GM21619 (cell line): ENCODE results near the gene NDRG3.
"Not testable (repeated sequence)": the region's sequence is repeated elsewhere in the genome, so short reads cannot be mapped to it uniquely, and the experiment has no call there.

Experiments used
- ATAC-seq: cut with Tn5 transposase; IDR thresholded peaks from one replicate; pipeline ENCODE4 v1.9.1; 2021; ENCODE audit not compliant: unreplicated experiment

NDRG3 gene

GRCh38 chr20:36695467-36695866 is 50.4 kb downstream of the NDRG3 start:
- ATAC-seq, result not testable (repeated sequence)

GRCh38 chr20:36688630-36689029 is 57.3 kb downstream of the NDRG3 start:
- no peak for ATAC-seq

DNA sequence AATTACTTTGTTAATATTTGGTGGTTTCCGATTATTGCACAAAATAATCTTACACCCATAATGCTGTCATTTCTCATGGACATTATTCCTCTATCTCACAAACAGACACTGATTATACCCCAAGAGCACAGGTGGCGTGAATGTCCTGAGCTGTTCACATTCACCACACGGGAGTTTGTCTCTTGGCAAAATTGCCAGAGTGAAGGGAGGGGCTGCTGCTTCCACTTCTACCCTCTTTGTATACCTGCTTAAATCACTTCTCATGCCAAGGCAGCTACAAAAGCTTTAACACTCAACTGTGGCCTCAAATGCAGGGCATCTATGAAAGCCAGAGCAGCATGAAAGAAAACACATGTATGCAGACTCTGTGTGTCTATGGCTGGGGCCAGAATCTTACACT is 58.0 kb downstream of the NDRG3 start:
- ATAC-seq, result no peak

- no peak for ATAC-seq
Observed at GRCh38 chr20:36686944-36687343, 58.9 kb downstream of the NDRG3 start.

- ATAC-seq, result no peak
Observed at GRCh38 chr20:36686504-36686903, 59.4 kb downstream of the NDRG3 start.

DNA sequence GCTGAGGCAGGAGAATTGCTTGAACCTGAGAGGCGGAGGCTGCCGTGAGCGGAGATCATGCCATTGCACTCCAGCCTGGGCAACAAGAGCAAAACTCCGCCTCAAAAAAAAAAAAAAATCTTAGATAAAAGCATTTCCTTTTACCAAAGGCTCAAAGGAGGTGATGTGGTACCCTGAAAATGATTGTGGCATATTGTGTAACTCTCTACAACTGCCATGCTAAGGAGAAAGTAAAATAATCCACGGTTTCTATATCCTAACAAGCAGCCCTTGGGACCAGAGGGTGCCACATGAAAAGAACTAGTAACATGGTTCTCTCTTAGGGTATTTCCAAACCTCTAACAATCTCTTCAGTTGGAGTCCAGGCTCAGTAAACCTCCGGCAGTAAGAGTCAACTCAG is 61.1 kb downstream of the NDRG3 start:
- ATAC-seq, result no peak

DNA sequence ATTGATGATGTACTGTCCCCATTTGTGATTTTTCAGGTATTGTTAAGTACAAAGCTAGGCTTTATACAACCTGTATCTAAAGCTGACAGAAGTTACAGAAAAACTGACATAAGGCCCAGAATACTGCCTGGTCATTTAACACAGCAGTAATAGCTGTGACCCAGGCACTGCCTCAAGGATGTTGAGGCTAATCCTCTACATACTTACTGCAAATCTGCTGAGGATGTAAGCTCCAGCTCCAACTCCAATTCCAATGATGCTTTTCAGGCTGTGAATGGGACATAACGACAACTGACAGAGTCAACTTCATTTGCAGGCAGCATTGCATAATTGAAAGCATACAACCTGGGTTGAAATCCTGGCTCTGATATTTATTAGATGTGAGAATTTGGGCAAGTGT is 63.6 kb downstream of the NDRG3 start:
- no peak for ATAC-seq

DNA sequence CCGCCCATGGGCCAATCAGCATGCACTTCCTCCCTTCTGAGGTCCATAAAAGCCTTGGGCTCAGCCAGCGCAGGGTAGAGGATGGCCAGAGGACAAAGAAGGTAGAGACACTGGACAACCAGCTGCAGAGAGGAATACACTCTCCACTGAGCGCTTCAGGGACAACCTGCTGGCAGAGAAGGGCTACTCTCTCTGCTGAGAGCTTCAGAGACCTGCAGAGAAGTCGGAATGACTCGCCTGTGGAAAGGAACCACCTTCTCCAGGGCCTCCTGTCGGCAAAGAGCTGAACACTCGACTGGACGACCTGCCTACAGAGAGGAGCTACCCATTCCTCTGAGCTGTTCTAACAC is 68.5 kb downstream of the NDRG3 start:
- no peak for ATAC-seq

- no peak for ATAC-seq
Observed at GRCh38 chr20:36676701-36677421, 69.0 kb downstream of the NDRG3 start.

GRCh38 chr20:36675545-36675944 is 70.3 kb downstream of the NDRG3 start:
- not testable (repeated sequence) for ATAC-seq

DNA sequence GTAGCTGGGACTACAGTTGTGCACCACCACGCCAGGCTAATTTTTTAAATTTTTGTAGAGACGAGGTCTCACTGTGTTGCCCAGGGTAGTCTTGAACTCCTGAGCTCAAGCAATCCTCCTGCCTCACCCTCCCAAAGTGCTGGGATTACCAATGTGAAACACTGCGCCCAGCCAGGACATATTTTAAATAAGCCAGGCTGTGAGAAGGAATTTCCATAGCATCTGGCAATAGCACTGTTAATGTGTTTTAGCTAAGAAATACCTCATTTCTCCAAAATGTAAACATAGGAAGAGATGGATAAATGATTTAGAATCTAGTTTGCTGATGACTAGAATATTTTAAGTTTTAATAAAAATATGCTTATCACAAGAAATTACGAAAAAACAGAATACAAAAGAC is 72.9 kb downstream of the NDRG3 start:
- ATAC-seq, result no peak

DNA sequence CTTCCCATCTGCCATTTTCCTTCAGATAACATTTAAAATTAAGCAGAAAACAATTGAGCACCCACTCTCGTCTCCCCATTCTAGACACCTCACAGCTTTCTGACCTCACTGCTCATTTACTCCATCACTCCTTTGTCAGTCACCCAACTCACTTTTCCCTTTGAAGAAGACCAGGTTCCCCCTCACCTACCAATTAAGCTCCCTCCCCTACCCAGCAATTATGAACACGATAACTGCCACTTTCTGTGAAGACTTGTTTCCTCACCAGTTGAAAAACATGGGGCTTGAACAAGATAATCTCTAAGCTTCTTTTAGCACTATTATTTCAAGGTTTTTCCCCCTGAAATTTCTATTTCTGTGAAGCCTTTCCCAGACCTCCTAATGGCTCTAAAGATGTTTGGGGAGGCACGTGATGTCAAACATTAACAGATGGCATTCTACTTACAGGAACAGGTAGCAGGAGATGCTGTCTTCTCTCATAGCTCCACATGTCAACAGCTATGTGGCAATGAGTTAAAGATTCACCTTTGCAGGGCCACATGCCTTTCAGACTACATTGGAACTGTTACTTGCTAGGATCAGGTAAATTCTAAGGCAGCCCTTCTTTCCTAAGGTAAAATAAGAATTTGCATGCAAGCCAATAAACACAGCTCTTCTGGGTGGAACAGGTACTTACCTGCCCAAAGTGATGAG is 75.1 kb downstream of the NDRG3 start:
- no peak for ATAC-seq

GRCh38 chr20:36666181-36666740 is 79.6 kb downstream of the NDRG3 start:
- no peak for ATAC-seq

GRCh38 chr20:36663031-36663430 is 82.9 kb downstream of the NDRG3 start:
- ATAC-seq, result no peak

DNA sequence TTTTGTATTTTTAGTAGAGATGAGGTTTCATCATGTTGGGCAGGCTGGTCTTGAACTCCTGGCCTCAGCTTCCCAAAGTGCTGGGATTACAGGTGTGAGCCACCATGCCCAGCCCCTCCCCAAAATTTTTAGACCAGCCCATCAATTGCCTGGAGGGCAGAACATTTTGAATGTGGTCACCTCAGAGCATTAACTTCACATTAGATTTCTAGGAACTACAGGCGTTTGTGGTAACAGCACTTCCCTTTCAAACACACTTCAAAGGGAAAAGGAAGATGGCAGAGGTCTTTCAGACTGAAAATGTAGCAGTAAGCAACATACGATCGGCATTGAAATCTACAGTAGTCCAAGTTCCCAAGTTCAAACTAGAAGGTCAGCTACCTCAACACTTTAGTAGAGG is 87.6 kb downstream of the NDRG3 start:
- ATAC-seq, result no peak

- no peak for ATAC-seq
Observed at GRCh38 chr20:36656733-36657132, 89.2 kb downstream of the NDRG3 start.

GRCh38 chr20:36655004-36655403 is 90.9 kb downstream of the NDRG3 start:
- no peak for ATAC-seq

GRCh38 chr20:36654506-36654905 is 91.4 kb downstream of the NDRG3 start:
- ATAC-seq, result no peak

- ATAC-seq, result no peak
Observed at GRCh38 chr20:36653456-36653855, 92.4 kb downstream of the NDRG3 start.

DNA sequence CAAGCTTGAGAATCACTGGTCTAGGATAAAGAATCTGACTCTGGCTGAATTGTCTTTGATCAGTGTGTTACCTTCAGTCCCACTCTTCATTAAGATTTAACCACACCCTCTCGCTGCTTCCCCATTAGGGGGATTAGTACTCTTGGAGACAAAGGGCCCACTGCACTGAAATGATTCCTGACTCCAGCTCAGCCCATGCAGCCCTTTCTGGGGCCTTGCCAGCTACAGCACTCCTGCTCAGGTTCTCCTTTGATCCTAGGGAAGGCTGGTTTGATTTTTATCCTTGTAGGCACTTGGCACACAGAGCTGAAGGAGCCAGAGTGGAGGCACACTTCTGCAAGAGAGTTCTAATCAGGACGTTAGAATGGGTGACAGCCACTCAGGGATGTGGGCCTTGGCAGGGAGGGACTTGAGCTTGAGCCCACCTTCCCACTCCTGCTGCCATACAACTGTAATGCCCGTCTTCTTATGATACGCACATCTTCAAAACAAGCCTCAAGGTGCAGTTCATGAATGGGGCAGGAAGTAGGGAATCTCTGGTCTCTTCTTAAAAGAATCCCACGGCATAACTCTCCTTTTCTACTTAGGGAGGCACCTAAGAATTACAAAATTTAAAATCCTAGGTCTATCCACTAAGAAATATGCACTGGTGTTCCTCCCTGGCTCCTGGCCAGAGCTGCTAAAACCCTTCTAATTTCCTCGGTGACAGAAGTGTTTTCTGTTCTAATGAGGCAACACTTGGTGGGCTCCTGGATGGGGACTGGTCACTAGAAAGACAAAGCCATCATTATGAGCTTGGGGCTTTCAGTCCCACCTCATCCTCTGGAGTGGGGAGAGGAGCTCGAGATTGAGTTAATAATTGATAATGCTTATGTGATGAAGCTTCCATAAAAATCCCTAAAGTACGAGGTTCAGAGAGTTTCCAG is 98.4 kb downstream of the NDRG3 start:
- ATAC-seq, result no peak

GRCh38 chr20:36646678-36647077 is 99.2 kb downstream of the NDRG3 start:
- no peak for ATAC-seq
